ENCODE results near the gene SMCO2. TPM values are rescaled to one million over a fixed set of nuclear protein-coding genes. Genes with fewer than 3 reads are reported as not detected.
A peak's percentile ranks its signal among the peaks of the same experiment; 100 is the strongest.

The SMCO2 gene
- total and polyA plus RNA-seq, 10 of the 15 experiments (the other 5 are each of a cell fraction or from before 2014, with no cell fraction given) = 0.11 to 2.3 (median 0.67) TPM

DNA sequence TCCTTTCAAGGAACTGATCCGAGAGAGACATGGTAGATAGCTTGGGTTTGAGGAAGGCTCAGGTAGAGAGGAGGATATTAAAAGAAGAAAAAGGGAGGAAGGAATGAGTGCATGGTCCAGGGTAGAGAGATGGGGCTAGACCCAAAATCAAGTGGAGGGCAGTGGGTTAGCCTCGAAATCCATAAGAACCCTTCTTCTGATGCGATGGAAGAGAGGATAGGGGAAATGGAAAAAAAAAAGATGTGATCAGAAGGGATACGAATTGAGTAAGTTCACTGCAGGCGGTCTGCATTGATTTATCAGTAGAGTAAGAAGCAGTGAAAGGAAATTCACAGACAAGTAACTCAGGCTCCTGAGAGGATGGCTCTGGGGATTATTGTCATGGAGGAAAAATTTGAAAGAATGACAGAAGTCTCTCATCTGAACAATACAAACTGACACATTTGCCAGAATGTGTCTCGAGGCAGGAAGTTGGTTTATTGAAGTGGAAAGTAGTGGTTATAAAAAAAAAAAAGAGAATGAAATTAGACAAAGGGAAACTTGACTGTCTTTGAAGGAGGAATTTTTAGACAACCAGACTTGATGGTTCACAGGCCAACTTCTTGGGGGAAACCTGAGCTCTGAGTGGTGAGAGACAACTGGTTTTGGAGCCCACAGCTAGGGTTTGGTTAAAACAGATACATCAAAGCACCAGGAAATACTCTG, 87.7 kb downstream of the SMCO2 start (continued):
- TF ChIP-seq, protein P1, sequence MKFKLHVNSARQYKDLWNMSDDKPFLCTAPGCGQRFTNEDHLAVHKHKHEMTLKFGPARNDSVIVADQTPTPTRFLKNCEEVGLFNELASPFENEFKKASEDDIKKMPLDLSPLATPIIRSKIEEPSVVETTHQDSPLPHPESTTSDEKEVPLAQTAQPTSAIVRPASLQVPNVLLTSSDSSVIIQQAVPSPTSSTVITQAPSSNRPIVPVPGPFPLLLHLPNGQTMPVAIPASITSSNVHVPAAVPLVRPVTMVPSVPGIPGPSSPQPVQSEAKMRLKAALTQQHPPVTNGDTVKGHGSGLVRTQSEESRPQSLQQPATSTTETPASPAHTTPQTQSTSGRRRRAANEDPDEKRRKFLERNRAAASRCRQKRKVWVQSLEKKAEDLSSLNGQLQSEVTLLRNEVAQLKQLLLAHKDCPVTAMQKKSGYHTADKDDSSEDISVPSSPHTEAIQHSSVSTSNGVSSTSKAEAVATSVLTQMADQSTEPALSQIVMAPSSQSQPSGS (IDR thresholded peaks at IDR 0.05; ENCODE audit: low read length) = peak; percentile 77
- TF ChIP-seq MTA3 (IDR thresholded peaks at IDR 0.05; ENCODE audit: borderline replicate concordance, low read length) (peak; percentile 81; the same call in 1 of the 2 replicates), CBFB (IDR thresholded peaks at IDR 0.05; ENCODE audit: low read depth) (no peak), CREM (IDR thresholded peaks at IDR 0.05; ENCODE audit: low read depth) (peak; percentile 42; the same call in 1 of the 2 replicates), CBX5 (IDR thresholded peaks at IDR 0.05; ENCODE audit: low read depth) (0 out of 2 replicates have a peak, but pooled peaks have one; percentile 37), TCF12 (IDR thresholded peaks at IDR 0.05; ENCODE audit: low read depth, low read length) (0 out of 2 replicates have a peak, but pooled peaks have one; percentile 38), NRF1 (conservative IDR thresholded peaks at IDR 0.05; ENCODE audit: low read depth, low read length) (no peak), JUNB (IDR thresholded peaks at IDR 0.05) (peak; percentile 37), IKZF2 (IDR thresholded peaks at IDR 0.05) (peak; percentile 35 to 47; a peak in 2 of 4 replicates), ZBED1 (IDR thresholded peaks at IDR 0.05; ENCODE audit: borderline replicate concordance) (0 out of 2 replicates have a peak, but pooled peaks have one; percentile 29), KAT2A (conservative IDR thresholded peaks at IDR 0.05; ENCODE audit: control insufficient read depth, low read depth, low read length) (no peak), EGR1 (IDR thresholded peaks at IDR 0.05; ENCODE audit: borderline replicate concordance in 1 of 2, low read depth in 2 of 2, low read length in 2 of 2) (no peak), DPF2 (IDR thresholded peaks at IDR 0.05) (0 out of 2 replicates have a peak, but pooled peaks have one; percentile 23), MEF2B (IDR thresholded peaks at IDR 0.05; ENCODE audit: partially characterized antibody, poor library complexity, severe bottlenecking) (peak; percentile 96), RUNX3 (IDR thresholded peaks at IDR 0.05; ENCODE audit: low read length) (peak; percentile 87), YBX1 (IDR thresholded peaks at IDR 0.05) (peak; percentile 47; the same call in 1 of the 2 replicates)
- TF ChIP-seq, protein P2, sequence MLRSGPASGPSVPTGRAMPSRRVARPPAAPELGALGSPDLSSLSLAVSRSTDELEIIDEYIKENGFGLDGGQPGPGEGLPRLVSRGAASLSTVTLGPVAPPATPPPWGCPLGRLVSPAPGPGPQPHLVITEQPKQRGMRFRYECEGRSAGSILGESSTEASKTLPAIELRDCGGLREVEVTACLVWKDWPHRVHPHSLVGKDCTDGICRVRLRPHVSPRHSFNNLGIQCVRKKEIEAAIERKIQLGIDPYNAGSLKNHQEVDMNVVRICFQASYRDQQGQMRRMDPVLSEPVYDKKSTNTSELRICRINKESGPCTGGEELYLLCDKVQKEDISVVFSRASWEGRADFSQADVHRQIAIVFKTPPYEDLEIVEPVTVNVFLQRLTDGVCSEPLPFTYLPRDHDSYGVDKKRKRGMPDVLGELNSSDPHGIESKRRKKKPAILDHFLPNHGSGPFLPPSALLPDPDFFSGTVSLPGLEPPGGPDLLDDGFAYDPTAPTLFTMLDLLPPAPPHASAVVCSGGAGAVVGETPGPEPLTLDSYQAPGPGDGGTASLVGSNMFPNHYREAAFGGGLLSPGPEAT (IDR thresholded peaks at IDR 0.05; ENCODE audit: low read depth) = peak; percentile 38; the same call in 1 of the 2 replicates
- TF ChIP-seq, protein P3, sequence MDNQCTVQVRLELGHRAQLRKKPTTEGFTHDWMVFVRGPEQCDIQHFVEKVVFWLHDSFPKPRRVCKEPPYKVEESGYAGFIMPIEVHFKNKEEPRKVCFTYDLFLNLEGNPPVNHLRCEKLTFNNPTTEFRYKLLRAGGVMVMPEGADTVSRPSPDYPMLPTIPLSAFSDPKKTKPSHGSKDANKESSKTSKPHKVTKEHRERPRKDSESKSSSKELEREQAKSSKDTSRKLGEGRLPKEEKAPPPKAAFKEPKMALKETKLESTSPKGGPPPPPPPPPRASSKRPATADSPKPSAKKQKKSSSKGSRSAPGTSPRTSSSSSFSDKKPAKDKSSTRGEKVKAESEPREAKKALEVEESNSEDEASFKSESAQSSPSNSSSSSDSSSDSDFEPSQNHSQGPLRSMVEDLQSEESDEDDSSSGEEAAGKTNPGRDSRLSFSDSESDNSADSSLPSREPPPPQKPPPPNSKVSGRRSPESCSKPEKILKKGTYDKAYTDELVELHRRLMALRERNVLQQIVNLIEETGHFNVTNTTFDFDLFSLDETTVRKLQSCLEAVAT (IDR thresholded peaks at IDR 0.05) = 0 out of 2 replicates have a peak, but pooled peaks have one; percentile 40
- TF ChIP-seq, protein P4, sequence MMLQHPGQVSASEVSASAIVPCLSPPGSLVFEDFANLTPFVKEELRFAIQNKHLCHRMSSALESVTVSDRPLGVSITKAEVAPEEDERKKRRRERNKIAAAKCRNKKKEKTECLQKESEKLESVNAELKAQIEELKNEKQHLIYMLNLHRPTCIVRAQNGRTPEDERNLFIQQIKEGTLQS (IDR thresholded peaks at IDR 0.05; ENCODE audit: borderline replicate concordance, extremely low read depth, low read depth, low read length) = no peak

Measured in GM12878 (cell line).